ENCODE measurements around the gene NF1. TPM values are rescaled to one million over a fixed set of nuclear protein-coding genes. Genes with fewer than 3 reads are reported as not detected.
"Not testable (repeated sequence)": the region's sequence is repeated elsewhere in the genome, so short reads cannot be mapped to it uniquely, and the experiment has no call there.

NF1 gene
- total RNA-seq, 2 experiments from 2014 or later = 22.1 to 26.2 TPM

GRCh38 chr17:31158746-31159377 is 64.1 kb downstream of the NF1 start:
- intact Hi-C loops (cut with DNase I, micrococcal nuclease) = no loop called here
- ChIA-PET POLR2A (no interaction called here), CTCF (interaction anchor here (1.2 kb wide), 1 partner anchor 57 kb away, joined by 3 read pairs; no protein-coding TSS in a partner anchor)
- no peaks in the 10 kb centered on the region for H3K27me3 Mint-ChIP-seq
- H3K9me3 Mint-ChIP-seq (ENCODE audit: low read depth) = no peaks in the 10 kb centered on the region
- peaks cover 8% of the 10 kb centered on the region for H3K4me1 Mint-ChIP-seq
- H3K4me3 Mint-ChIP-seq = peak overlapping the region; percentile 40
- DNase-seq (no peak), ATAC-seq (peak; percentile 58)
- peak overlapping the region; percentile 4 for H3K27ac Mint-ChIP-seq
- peaks cover 19% of the 10 kb centered on the region for H3K36me3 Mint-ChIP-seq (ENCODE audit: low read depth)

- CTCF ChIA-PET = interaction anchor here (0.6 kb wide), 1 partner anchor 72 kb away, joined by 4 read pairs; no protein-coding TSS in a partner anchor
- no peak overlapping the region for H3K4me3 Mint-ChIP-seq
- intact Hi-C loops (cut with DNase I, micrococcal nuclease) = no loop called here
- H3K4me1 Mint-ChIP-seq = peaks cover 6% of the 10 kb centered on the region
- POLR2A ChIA-PET = no interaction called here
- no peaks in the 10 kb centered on the region for H3K27me3 Mint-ChIP-seq
- H3K36me3 Mint-ChIP-seq (ENCODE audit: low read depth) = peaks cover 8% of the 10 kb centered on the region
- no peaks in the 10 kb centered on the region for H3K9me3 Mint-ChIP-seq (ENCODE audit: low read depth)
- DNase-seq = no peak
- no peak overlapping the region for H3K27ac Mint-ChIP-seq
- ATAC-seq = no peak
These were observed 68.5 kb downstream of the NF1 start for GRCh38 chr17:31163091-31163781.

DNA sequence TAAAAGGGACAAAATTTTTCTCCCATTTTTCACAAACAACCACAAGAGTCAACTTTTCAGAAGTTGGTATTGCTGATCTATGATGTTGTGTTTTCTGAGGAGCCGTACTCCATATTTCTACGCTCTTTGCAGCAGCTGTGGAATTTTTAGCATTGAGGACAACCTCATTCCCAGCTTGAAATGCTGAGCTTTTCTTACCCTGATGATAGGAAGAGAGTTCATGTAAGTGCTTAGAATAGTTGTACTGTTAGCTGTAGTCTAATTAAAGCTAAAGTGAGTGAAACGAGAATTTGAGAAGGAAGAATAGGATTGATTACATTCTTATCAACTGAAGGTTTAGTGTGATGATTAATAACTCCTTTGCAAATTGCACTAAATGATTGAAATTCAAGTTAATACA is 72.3 kb downstream of the NF1 start:
- DNase-seq (no peak), ATAC-seq (no peak)
- ChIA-PET POLR2A (no interaction called here), CTCF (no interaction called here)
- Mint-ChIP-seq H3K9me3 (ENCODE audit: low read depth) (no peaks in the 10 kb centered on the region), H3K27me3 (no peaks in the 10 kb centered on the region), H3K36me3 (ENCODE audit: low read depth) (peaks cover 6% of the 10 kb centered on the region), H3K4me1 (no peaks in the 10 kb centered on the region), H3K4me3 (no peak overlapping the region), H3K27ac (no peak overlapping the region)
- intact Hi-C loops (cut with DNase I, micrococcal nuclease) = no loop called here

- Mint-ChIP-seq H3K36me3 (ENCODE audit: low read depth) (peaks cover 2% of the 10 kb centered on the region), H3K27me3 (no peaks in the 10 kb centered on the region), H3K4me3 (no peak overlapping the region), H3K27ac (no peak overlapping the region), H3K4me1 (no peaks in the 10 kb centered on the region), H3K9me3 (ENCODE audit: low read depth) (no peaks in the 10 kb centered on the region)
- CTCF ChIA-PET = interaction anchor here (0.6 kb wide), 1 partner anchor 68 kb away, joined by 3 read pairs; no protein-coding TSS in a partner anchor
- POLR2A ChIA-PET = no interaction called here
- intact Hi-C loops (cut with DNase I, micrococcal nuclease) = no loop called here
- no peak for DNase-seq
- ATAC-seq = no peak
These were observed 76.9 kb downstream of the NF1 start for GRCh38 chr17:31171701-31172100.

- Mint-ChIP-seq H3K9me3 (ENCODE audit: low read depth) (no peaks in the 10 kb centered on the region), H3K27me3 (no peaks in the 10 kb centered on the region), H3K36me3 (ENCODE audit: low read depth) (peaks cover 8% of the 10 kb centered on the region), H3K27ac (no peak overlapping the region), H3K4me3 (no peak overlapping the region), H3K4me1 (no peaks in the 10 kb centered on the region)
- no peak for DNase-seq
- ChIA-PET POLR2A (no interaction called here), CTCF (interaction anchor here (0.8 kb wide), 1 partner anchor 206 kb away, joined by 3 read pairs; no protein-coding TSS in a partner anchor)
- intact Hi-C loops (cut with DNase I, micrococcal nuclease) = no loop called here
- ATAC-seq = no peak
These were observed 77.6 kb downstream of the NF1 start for GRCh38 chr17:31172388-31172787.

DNA sequence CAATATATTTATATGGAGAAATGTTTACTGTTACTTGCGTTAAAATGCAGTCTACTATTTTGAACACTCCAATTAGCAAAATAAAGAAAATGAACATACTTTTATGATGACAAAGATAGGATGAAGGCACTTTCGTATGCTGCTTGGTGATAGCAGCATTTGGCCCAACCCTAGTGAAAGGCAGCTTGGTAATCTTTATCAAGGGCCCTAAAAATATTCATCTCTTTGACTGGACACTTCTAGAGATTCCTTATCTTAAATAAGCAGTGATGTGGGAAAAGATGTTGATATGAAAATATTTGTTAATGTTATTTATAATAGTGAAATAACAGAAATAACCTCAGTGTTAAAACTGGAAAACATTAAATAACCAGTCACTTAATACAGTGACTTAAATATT is 79.4 kb downstream of the NF1 start:
- no peak overlapping the region for H3K27ac Mint-ChIP-seq
- H3K4me1 Mint-ChIP-seq = no peaks in the 10 kb centered on the region
- intact Hi-C loops (cut with DNase I, micrococcal nuclease) = no loop called here
- no peak overlapping the region for H3K4me3 Mint-ChIP-seq
- ATAC-seq (no peak), DNase-seq (no peak)
- ChIA-PET CTCF (no interaction called here), POLR2A (no interaction called here)
- H3K9me3 Mint-ChIP-seq (ENCODE audit: low read depth) = no peaks in the 10 kb centered on the region
- peaks cover 11% of the 10 kb centered on the region for H3K36me3 Mint-ChIP-seq (ENCODE audit: low read depth)
- H3K27me3 Mint-ChIP-seq = no peaks in the 10 kb centered on the region

DNA sequence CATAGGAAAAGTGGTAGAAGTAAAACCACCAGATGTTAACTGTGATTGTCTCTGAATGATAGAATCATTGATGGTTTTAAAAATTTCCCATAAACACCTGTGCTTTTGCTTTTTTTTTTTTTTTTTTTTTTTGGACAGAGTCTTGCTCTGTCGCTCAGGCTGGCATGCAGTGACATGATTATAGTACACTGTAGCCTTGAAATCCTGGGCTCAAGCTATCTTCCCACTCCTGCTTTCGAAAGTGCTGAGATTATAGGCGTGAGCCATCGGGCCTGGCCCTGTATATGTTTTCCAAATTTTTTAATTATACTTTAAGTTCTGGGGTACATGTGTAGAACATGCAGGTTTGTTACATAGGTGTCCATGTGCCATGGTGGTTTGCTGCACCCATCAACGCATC is 80.5 kb downstream of the NF1 start:
- Mint-ChIP-seq H3K27ac (no peak overlapping the region), H3K4me1 (no peaks in the 10 kb centered on the region), H3K9me3 (ENCODE audit: low read depth) (no peaks in the 10 kb centered on the region), H3K4me3 (no peak overlapping the region), H3K36me3 (ENCODE audit: low read depth) (peaks cover 11% of the 10 kb centered on the region), H3K27me3 (no peaks in the 10 kb centered on the region)
- POLR2A ChIA-PET = no interaction called here
- intact Hi-C loops (cut with DNase I, micrococcal nuclease) = no loop called here
- ATAC-seq = no peak
- no peak for DNase-seq
- CTCF ChIA-PET = no interaction called here

GRCh38 chr17:31176143-31176542 is 81.4 kb downstream of the NF1 start:
- H3K9me3 Mint-ChIP-seq (ENCODE audit: low read depth); POLR2A ChIA-PET; H3K4me3 Mint-ChIP-seq; H3K27me3 Mint-ChIP-seq; DNase-seq; intact Hi-C loops (cut with DNase I, micrococcal nuclease); CTCF ChIA-PET; H3K27ac Mint-ChIP-seq; ATAC-seq; H3K4me1 Mint-ChIP-seq: not testable (repeated sequence)
- peaks cover 11% of the 10 kb centered on the region for H3K36me3 Mint-ChIP-seq (ENCODE audit: low read depth)

GRCh38 chr17:31178951-31179350 is 84.2 kb downstream of the NF1 start:
- ATAC-seq; H3K27ac Mint-ChIP-seq; H3K4me1 Mint-ChIP-seq; H3K4me3 Mint-ChIP-seq; CTCF ChIA-PET; H3K27me3 Mint-ChIP-seq; DNase-seq; intact Hi-C loops (cut with DNase I, micrococcal nuclease); H3K9me3 Mint-ChIP-seq (ENCODE audit: low read depth); POLR2A ChIA-PET: not testable (repeated sequence)
- peaks cover 11% of the 10 kb centered on the region for H3K36me3 Mint-ChIP-seq (ENCODE audit: low read depth)

DNA sequence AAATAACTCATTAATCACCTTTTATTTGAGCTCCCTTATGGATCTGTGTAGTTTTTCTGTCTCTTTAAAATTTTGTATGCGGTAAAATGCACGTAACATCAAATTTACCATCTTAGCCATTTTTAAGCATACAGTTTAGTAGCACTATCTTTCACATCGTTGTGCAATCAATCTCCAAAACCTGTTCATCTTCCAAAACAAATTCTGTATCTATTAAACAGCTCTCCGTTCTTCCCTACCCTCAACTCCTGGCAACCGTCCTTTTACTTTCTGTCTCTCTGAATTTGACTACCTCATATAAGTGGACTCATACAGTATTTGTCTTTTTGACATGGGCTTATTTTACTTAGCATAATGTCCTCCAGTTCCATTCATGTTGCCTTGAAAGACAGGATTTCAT is 100.5 kb downstream of the NF1 start:
- peaks cover 3% of the 10 kb centered on the region for H3K4me1 Mint-ChIP-seq
- H3K9me3 Mint-ChIP-seq (ENCODE audit: low read depth) = no peaks in the 10 kb centered on the region
- ATAC-seq (no peak), DNase-seq (no peak)
- H3K4me3 Mint-ChIP-seq = no peak overlapping the region
- intact Hi-C loops (cut with DNase I, micrococcal nuclease) = no loop called here
- H3K36me3 Mint-ChIP-seq (ENCODE audit: low read depth) = no peaks in the 10 kb centered on the region
- no peak overlapping the region for H3K27ac Mint-ChIP-seq
- no peaks in the 10 kb centered on the region for H3K27me3 Mint-ChIP-seq
- CTCF ChIA-PET = interaction anchor here (1.1 kb wide), 1 partner anchor 20 kb away, joined by 6 read pairs; no protein-coding TSS in a partner anchor
- POLR2A ChIA-PET = no interaction called here

- Mint-ChIP-seq H3K4me1 (peaks cover 3% of the 10 kb centered on the region), H3K27ac (no peak overlapping the region), H3K27me3 (no peaks in the 10 kb centered on the region), H3K36me3 (ENCODE audit: low read depth) (no peaks in the 10 kb centered on the region), H3K4me3 (no peak overlapping the region), H3K9me3 (ENCODE audit: low read depth) (no peaks in the 10 kb centered on the region)
- intact Hi-C loops (cut with DNase I, micrococcal nuclease) = no loop called here
- POLR2A ChIA-PET = no interaction called here
- DNase-seq (no peak), ATAC-seq (no peak)
- CTCF ChIA-PET = interaction anchor here (0.7 to 2.6 kb wide), 2 partner anchors 18 to 580 kb away, joined by 3 to 16 read pairs; no protein-coding TSS in a partner anchor
These were observed 103.2 kb downstream of the NF1 start for GRCh38 chr17:31198026-31198425.

DNA sequence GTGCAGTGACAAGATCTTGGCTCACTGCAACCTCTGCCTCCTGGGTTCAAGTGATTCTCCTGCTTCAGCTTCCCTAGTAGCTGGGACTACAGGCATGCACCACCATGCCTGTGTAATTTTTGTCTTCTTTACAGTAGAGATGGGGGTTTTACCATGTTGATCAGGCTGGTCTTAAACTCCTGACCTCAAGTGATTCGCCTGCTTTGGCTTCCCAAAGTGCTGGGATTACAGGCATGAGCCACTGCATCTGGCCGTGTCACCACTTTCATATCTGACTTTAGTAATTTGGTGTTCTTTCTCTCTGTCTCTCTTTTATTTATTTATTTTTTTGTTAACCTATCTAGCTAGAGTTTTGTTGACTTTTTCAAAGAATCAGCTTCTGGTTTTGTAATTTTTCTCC is 103.9 kb downstream of the NF1 start:
- H3K27me3 Mint-ChIP-seq; H3K27ac Mint-ChIP-seq; H3K4me1 Mint-ChIP-seq; POLR2A ChIA-PET; H3K36me3 Mint-ChIP-seq (ENCODE audit: low read depth); intact Hi-C loops (cut with DNase I, micrococcal nuclease); ATAC-seq; H3K4me3 Mint-ChIP-seq; H3K9me3 Mint-ChIP-seq (ENCODE audit: low read depth): not testable (repeated sequence)
- CTCF ChIA-PET = interaction anchor here (2.6 kb wide), 1 partner anchor 17 kb away, joined by 16 read pairs; no protein-coding TSS in a partner anchor
- DNase-seq = peak; percentile 15

Measured in activated CD4-positive, alpha-beta T cell treated with anti-CD3 and anti-CD28 coated beads for 36 hours (primary cell).